CD4-positive, CD25-positive, alpha-beta regulatory T cell (primary cell): ENCODE data around the gene ABCC4. TPM values are rescaled to one million over a fixed set of nuclear protein-coding genes. Genes with fewer than 3 reads are reported as not detected.

ENCODE experiments used
- ATAC-seq, 2 donors: fragments of 150-1000 bp; cut with Tn5 transposase; one replicate each; pipeline ENCODE4 v1.10.0; 2021; ENCODE audit warnings: low read depth in 2 of 2, moderate number of reproducible peaks in 2 of 2, moderate library complexity in 1 of 2
- DNase-seq, 3 donors: peaks; one replicate each; pipeline versions ENCODE4 v3.0.0 to v3.0.0-alpha.2; 2012 to 2022; ENCODE audit warnings: mixed read lengths in 1 of 3
- H3K27ac ChIP-seq: one replicate; pipeline ENCODE4 v1.7.0; 2013; ENCODE audit warnings: mild to moderate bottlenecking, low read length; ENCODE audit not compliant: insufficient read depth, poor library complexity, severe bottlenecking
- H3K27me3 ChIP-seq: one replicate; pipeline ENCODE4 v1.7.0; 2013; ENCODE audit warnings: low read length; ENCODE audit not compliant: control insufficient read depth, insufficient read depth
- H3K36me3 ChIP-seq: one replicate; pipeline ENCODE4 v1.7.0; 2013; ENCODE audit warnings: mild to moderate bottlenecking, low read length, moderate library complexity; ENCODE audit not compliant: control insufficient read depth, insufficient read depth
- H3K4me1 ChIP-seq: 2 replicates; pipeline ENCODE4 v1.7.0; 2013; ENCODE audit warnings: mild to moderate bottlenecking, low read length; ENCODE audit not compliant: insufficient read depth, control insufficient read depth, poor library complexity, severe bottlenecking
- H3K4me3 ChIP-seq: one replicate; pipeline ENCODE4 v1.7.0; 2013; ENCODE audit warnings: low read depth, mild to moderate bottlenecking, low read length, moderate library complexity
- H3K9me3 ChIP-seq, 2 experiments: 1 replicate in 1 of 2; 2 replicates in 1 of 2; pipeline ENCODE4 v1.7.0; 2013; ENCODE audit warnings: low read length in 2 of 2, mild to moderate bottlenecking in 1 of 2, moderate library complexity in 1 of 2; ENCODE audit not compliant: control insufficient read depth in 2 of 2
- H3K27ac Mint-ChIP-seq, 3 donors: one replicate each; pipeline ENCODE4 v1.8.0; 2020 to 2022; ENCODE audit warnings: mild to moderate bottlenecking in 3 of 3, mixed read lengths in 3 of 3, moderate library complexity in 2 of 3
- H3K27me3 Mint-ChIP-seq: one replicate; pipeline ENCODE4 v1.8.0; 2022; ENCODE audit warnings: mild to moderate bottlenecking, mixed read lengths
- H3K36me3 Mint-ChIP-seq: one replicate; pipeline ENCODE4 v1.8.0; 2020; ENCODE audit warnings: mixed read lengths
- H3K4me1 Mint-ChIP-seq, 4 donors: one replicate each; pipeline ENCODE4 v1.8.0; 2020 to 2022; ENCODE audit warnings: mixed read lengths in 4 of 4, mild to moderate bottlenecking in 1 of 4
- H3K4me3 Mint-ChIP-seq, 4 donors: one replicate each; pipeline ENCODE4 v1.8.0; 2020 to 2022; ENCODE audit warnings: mild to moderate bottlenecking in 4 of 4, mixed read lengths in 4 of 4, moderate library complexity in 3 of 4
- H3K9me3 Mint-ChIP-seq, 7 donors: one replicate each; pipeline ENCODE4 v1.8.0; 2020 to 2022; ENCODE audit warnings: mixed read lengths in 7 of 7, mild to moderate bottlenecking in 3 of 7, moderate library complexity in 2 of 7
- polyA plus RNA-seq, 4 donors: library from polyadenylated mRNA; unstranded; fragments of 300-500 nt; fragmentation: Illumina TruSeq; gene quantifications; one replicate each; pipeline ENCODE4 v1.2.3, GENCODE V29; 2021
- total RNA-seq: library from RNA; stranded (reverse); gene quantifications from one replicate; pipeline ENCODE4 v1.2.3, GENCODE V29; 2022

ABCC4 gene
- total and polyA plus RNA-seq, 5 donors from 2014 or later, result 3.9 to 13.2 (median 6.8) TPM

DNA sequence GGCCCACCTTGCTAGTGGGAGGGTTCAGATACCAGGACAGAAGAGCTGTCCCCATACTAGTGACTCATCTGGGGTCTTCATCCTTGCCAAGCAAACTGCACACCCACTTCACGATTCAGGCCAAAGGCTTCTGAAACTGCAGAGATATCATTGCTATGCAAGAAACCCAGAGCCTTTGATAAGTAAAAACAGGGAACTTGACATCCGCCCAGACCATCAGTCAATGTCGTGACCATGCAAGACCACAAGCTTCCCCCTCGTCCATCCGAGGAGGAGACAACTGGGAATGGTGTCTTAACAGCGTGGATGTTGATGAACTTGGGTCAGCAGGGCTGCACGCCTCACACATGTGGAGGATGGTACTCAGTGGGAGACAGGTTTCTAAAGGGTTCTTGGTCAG lies 58.0 kb downstream of the ABCC4 start:
- Mint-ChIP-seq H3K4me1 (peaks cover 0 to 14% (median 0%) of the 10 kb centered on the region in 4 donors), H3K9me3 (no peaks in the 10 kb centered on the region), H3K27ac (no peak overlapping the region), H3K27me3 (no peaks in the 10 kb centered on the region), H3K4me3 (no peak overlapping the region), H3K36me3 (peaks cover 44% of the 10 kb centered on the region)
- H3K27me3 ChIP-seq, result no peaks in the 10 kb centered on the region
- H3K36me3 ChIP-seq, result peaks cover 3% of the 10 kb centered on the region
- H3K4me1 ChIP-seq, result no peaks in the 10 kb centered on the region
- H3K4me3 ChIP-seq, result no peak overlapping the region
- no peak for DNase-seq
- H3K27ac ChIP-seq, result no peak overlapping the region
- H3K9me3 ChIP-seq, result no peaks in the 10 kb centered on the region
- ATAC-seq, result no peak

- Mint-ChIP-seq H3K9me3 (no peaks in the 10 kb centered on the region), H3K4me3 (no peak overlapping the region), H3K27ac (no peak overlapping the region), H3K4me1 (peaks cover 0 to 12% (median 0%) of the 10 kb centered on the region in 4 donors), H3K36me3 (peaks cover 44% of the 10 kb centered on the region), H3K27me3 (no peaks in the 10 kb centered on the region)
- no peaks in the 10 kb centered on the region for H3K9me3 ChIP-seq
- H3K4me1 ChIP-seq, result no peaks in the 10 kb centered on the region
- ATAC-seq (no peak), DNase-seq (no peak)
- H3K36me3 ChIP-seq, result peaks cover 3% of the 10 kb centered on the region
- H3K27me3 ChIP-seq, result no peaks in the 10 kb centered on the region
- H3K27ac ChIP-seq, result no peak overlapping the region
- H3K4me3 ChIP-seq, result no peak overlapping the region
Observed at GRCh38 chr13:95241321-95241720, 59.9 kb downstream of the ABCC4 start.

DNA sequence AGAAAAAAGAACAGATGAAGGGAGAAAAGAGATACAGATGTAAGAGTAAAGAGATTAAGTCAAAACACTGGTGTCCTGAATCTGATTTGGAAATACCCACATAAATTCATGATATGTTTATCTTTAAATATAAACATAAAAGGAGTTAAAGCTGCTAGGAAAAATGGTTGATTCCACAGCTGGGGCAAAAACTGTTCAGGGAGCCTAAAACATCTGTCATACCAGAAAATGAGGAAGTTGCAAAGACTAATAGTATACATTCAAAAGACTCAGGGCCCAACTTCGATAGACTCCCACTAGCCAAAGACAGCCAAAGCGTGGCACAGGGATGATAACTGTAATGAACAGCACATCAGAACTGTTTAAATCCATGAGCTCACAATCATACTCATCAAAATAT lies 62.0 kb downstream of the ABCC4 start:
- Mint-ChIP-seq H3K9me3 (no peaks in the 10 kb centered on the region), H3K27ac (no peak overlapping the region)

DNA sequence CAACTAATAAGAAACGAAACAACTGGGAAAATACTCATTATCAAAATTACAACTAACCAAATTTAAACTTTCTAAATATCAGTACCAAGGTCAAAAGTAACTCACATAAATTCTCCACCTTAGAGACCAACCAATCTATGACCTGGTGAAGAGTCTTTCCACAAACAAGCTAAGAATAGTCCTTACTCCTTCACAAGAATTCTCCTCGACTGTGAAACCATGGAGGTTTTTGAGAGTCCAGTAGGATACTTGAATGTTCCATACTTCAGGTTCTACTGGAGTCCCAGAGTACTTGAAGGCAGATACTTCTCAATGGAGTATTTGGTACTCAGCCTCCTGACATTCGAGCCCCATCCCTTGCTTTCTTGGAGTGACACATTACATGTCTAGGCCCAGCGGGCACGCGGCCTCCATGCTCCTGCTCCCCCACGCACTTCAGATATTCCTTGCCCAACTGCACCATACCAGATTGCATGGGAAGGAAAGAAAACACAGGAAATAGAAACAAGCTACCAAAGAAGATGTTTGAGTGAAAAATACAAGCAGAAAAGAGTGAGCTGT lies 63.9 kb downstream of the ABCC4 start:
- peaks cover 0 to 11% (median 1%) of the 10 kb centered on the region in 4 donors for H3K4me1 Mint-ChIP-seq
- Histone ChIP-seq H3K27ac (no peak overlapping the region), H3K4me3 (no peak overlapping the region), H3K9me3 (no peaks in the 10 kb centered on the region), H3K27me3 (no peaks in the 10 kb centered on the region), H3K4me1 (no peaks in the 10 kb centered on the region), H3K36me3 (no peaks in the 10 kb centered on the region)
- no peak for ATAC-seq
- peaks cover 35% of the 10 kb centered on the region for H3K36me3 Mint-ChIP-seq
- no peaks in the 10 kb centered on the region for H3K9me3 Mint-ChIP-seq
- peak overlapping the region in 2 of 3 donors; percentile 7 to 77 for H3K27ac Mint-ChIP-seq
- H3K4me3 Mint-ChIP-seq, result no peak overlapping the region
- H3K27me3 Mint-ChIP-seq, result no peaks in the 10 kb centered on the region
- no peak for DNase-seq

More for the DNA sequence above, 62.0 kb downstream of the ABCC4 start:
- Histone ChIP-seq H3K36me3 (no peaks in the 10 kb centered on the region), H3K27ac (no peak overlapping the region), H3K9me3 (no peaks in the 10 kb centered on the region), H3K4me1 (no peaks in the 10 kb centered on the region), H3K4me3 (no peak overlapping the region), H3K27me3 (no peaks in the 10 kb centered on the region)
- DNase-seq, result no peak
- no peaks in the 10 kb centered on the region for H3K27me3 Mint-ChIP-seq
- H3K36me3 Mint-ChIP-seq, result peaks cover 35% of the 10 kb centered on the region
- H3K4me1 Mint-ChIP-seq, result peaks cover 0 to 11% (median 1%) of the 10 kb centered on the region in 4 donors
- H3K4me3 Mint-ChIP-seq, result no peak overlapping the region
- no peak for ATAC-seq

GRCh38 chr13:95236774-95237173 lies 64.5 kb downstream of the ABCC4 start:
- H3K4me1 Mint-ChIP-seq, result peaks cover 0 to 11% (median 1%) of the 10 kb centered on the region in 4 donors
- no peak overlapping the region for H3K4me3 Mint-ChIP-seq
- H3K36me3 Mint-ChIP-seq, result peaks cover 37% of the 10 kb centered on the region
- peak overlapping the region in 1 of 3 donors; percentile 77 for H3K27ac Mint-ChIP-seq
- Histone ChIP-seq H3K27me3 (no peaks in the 10 kb centered on the region), H3K4me3 (no peak overlapping the region), H3K36me3 (no peaks in the 10 kb centered on the region), H3K27ac (no peak overlapping the region), H3K9me3 (no peaks in the 10 kb centered on the region), H3K4me1 (no peaks in the 10 kb centered on the region)
- H3K9me3 Mint-ChIP-seq, result no peaks in the 10 kb centered on the region
- no peaks in the 10 kb centered on the region for H3K27me3 Mint-ChIP-seq
- ATAC-seq, result no peak
- no peak for DNase-seq

- Mint-ChIP-seq H3K4me1 (peaks cover 0 to 7% (median 1%) of the 10 kb centered on the region in 4 donors), H3K27me3 (no peaks in the 10 kb centered on the region), H3K27ac (peak overlapping the region in 2 of 3 donors; percentile 38 to 77), H3K4me3 (no peak overlapping the region), H3K9me3 (no peaks in the 10 kb centered on the region), H3K36me3 (peaks cover 38% of the 10 kb centered on the region)
- Histone ChIP-seq H3K9me3 (no peaks in the 10 kb centered on the region), H3K27ac (no peak overlapping the region), H3K27me3 (no peaks in the 10 kb centered on the region), H3K4me3 (no peak overlapping the region), H3K36me3 (no peaks in the 10 kb centered on the region), H3K4me1 (no peaks in the 10 kb centered on the region)
- ATAC-seq (no peak), DNase-seq (no peak)
Observed at GRCh38 chr13:95235974-95236373, 65.3 kb downstream of the ABCC4 start.

- Mint-ChIP-seq H3K27ac (peak overlapping the region in 1 of 3 donors; percentile 77), H3K27me3 (no peaks in the 10 kb centered on the region)
Observed at GRCh38 chr13:95235199-95235756, 66.0 kb downstream of the ABCC4 start.

DNA sequence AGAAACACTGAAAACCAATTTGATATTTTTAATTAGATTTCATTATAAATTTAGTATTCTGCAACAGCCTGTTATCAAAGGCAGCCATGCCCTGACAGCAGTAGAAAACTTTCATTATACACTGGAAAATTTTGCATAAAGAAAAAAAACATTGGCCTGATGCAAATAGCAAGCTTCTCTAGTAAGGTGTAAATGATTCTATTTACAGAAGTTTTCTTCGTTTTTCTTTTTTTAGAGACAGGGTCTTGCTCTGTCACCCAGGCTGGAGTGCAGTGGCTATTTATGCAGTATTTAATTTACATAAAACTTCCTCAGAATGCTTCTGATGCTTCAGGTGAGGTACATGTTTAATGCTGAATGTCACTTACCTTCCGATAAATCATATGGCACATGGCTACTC lies 67.0 kb downstream of the ABCC4 start:
- Mint-ChIP-seq H3K9me3 (no peaks in the 10 kb centered on the region), H3K36me3 (peaks cover 38% of the 10 kb centered on the region), H3K4me1 (peaks cover 0 to 7% (median 2%) of the 10 kb centered on the region in 4 donors), H3K27ac (no peak overlapping the region), H3K4me3 (no peak overlapping the region), H3K27me3 (no peaks in the 10 kb centered on the region)
- no peaks in the 10 kb centered on the region for H3K27me3 ChIP-seq
- no peak overlapping the region for H3K4me3 ChIP-seq
- H3K9me3 ChIP-seq, result no peaks in the 10 kb centered on the region
- DNase-seq (no peak), ATAC-seq (no peak)
- H3K36me3 ChIP-seq, result no peaks in the 10 kb centered on the region
- no peaks in the 10 kb centered on the region for H3K4me1 ChIP-seq
- no peak overlapping the region for H3K27ac ChIP-seq

More at GRCh38 chr13:95235199-95235756, 66.0 kb downstream of the ABCC4 start:
- Histone ChIP-seq H3K9me3 (no peaks in the 10 kb centered on the region), H3K4me3 (no peak overlapping the region), H3K27me3 (no peaks in the 10 kb centered on the region), H3K27ac (no peak overlapping the region), H3K36me3 (no peaks in the 10 kb centered on the region), H3K4me1 (no peaks in the 10 kb centered on the region)
- Mint-ChIP-seq H3K4me3 (no peak overlapping the region), H3K4me1 (peaks cover 0 to 7% (median 1%) of the 10 kb centered on the region in 4 donors), H3K9me3 (no peaks in the 10 kb centered on the region), H3K36me3 (peaks cover 42% of the 10 kb centered on the region)
- ATAC-seq (no peak), DNase-seq (no peak)
